Gastrocnemius medialis (tissue), 4 donors: ENCODE results near the gene SAMD4A.

Experiments used
- CTCF ChIP-seq, 5 experiments: fragments of 450-650 bp in 3 of 5; fragments of 200-600 bp in 2 of 5; sonication (generic) in 2 of 5; IDR thresholded peaks in 4 of 5; conservative IDR thresholded peaks in 1 of 5; 1 replicate in 4 of 5; 2 replicates in 1 of 5; pipeline ENCODE4 v1.5.1; 2016 to 2019; ENCODE audit warnings: antibody characterized with exemption in 5 of 5, mild to moderate bottlenecking in 3 of 5, moderate library complexity in 3 of 5
- POLR2A ChIP-seq, 2 donors: fragments of 450-650 bp; IDR thresholded peaks; one replicate each; pipeline ENCODE4 v1.6.1; 2017; ENCODE audit warnings: antibody characterized with exemption in 2 of 2, mild to moderate bottlenecking in 2 of 2, moderate library complexity in 2 of 2

- no peak for TF ChIP-seq POLR2A (IDR thresholded peaks at IDR 0.05)
- no peak for TF ChIP-seq CTCF (IDR thresholded peaks at IDR 0.05 in 4 of 5, conservative IDR thresholded peaks at IDR 0.05 in 1 of 5)
Measured at GRCh38 chr14:54838931-54839512, 272.1 kb downstream of the SAMD4A start.
